IMR-90 (cell line): ENCODE results near the gene SDCCAG8. TPM values are rescaled to one million over a fixed set of nuclear protein-coding genes. Genes with fewer than 3 reads are reported as not detected.

Source experiments
- ATAC-seq: fragments of 200-7000 bp; cut with Tn5 transposase; 2 replicates; pipeline ENCODE4 v1.9.1; 2020; ENCODE audit warnings: low read depth, mild to moderate bottlenecking, moderate library complexity
- BruUV-seq: library from RNA; stranded (reverse); fragments of 400-500 nt; replicated peaks from 2 replicates; lab custom pipeline; 2021; lab: Mats Ljungman, UMichigan
- CTCF ChIA-PET: fragments of 300-600 bp; formaldehyde crosslinking; extraction: SDS; loops from one replicate; lab custom pipeline; 2021; ENCODE audit warnings: antibody characterized with exemption; lab: Yijun Ruan, JAX
- POLR2A ChIA-PET: fragments of 300-600 bp; sonication (Branson Sonifier 250); formaldehyde crosslinking; loops from one replicate; lab custom pipeline; 2022; ENCODE audit warnings: antibody characterized with exemption; ENCODE audit not compliant: unreplicated experiment; lab: Charles Lee
- DNase-seq: peaks from one replicate; pipeline ENCODE4 v3.0.0; 2013
- H2AFZ ChIP-seq: replicated peaks from 2 replicates; pipeline ENCODE3; 2013; ENCODE audit warnings: low read length, mild to moderate bottlenecking; ENCODE audit not compliant: poor library complexity
- H2AK5ac ChIP-seq: 2 replicates; pipeline ENCODE4 v1.6.1; 2013; ENCODE audit warnings: low read depth, low read length, inconsistent platforms
- H2AK9ac ChIP-seq: replicated peaks from 2 replicates; pipeline ENCODE3; 2013; ENCODE audit warnings: mild to moderate bottlenecking, low read depth, low read length, moderate library complexity; ENCODE audit not compliant: poor library complexity
- H2BK120ac ChIP-seq: 2 replicates; pipeline ENCODE4 v1.6.1; 2013; ENCODE audit warnings: low read depth, low read length, inconsistent platforms
- H2BK15ac ChIP-seq: 3 replicates; pipeline ENCODE4 v1.6.1; 2013; ENCODE audit warnings: low read depth, low read length, inconsistent platforms
- H2BK20ac ChIP-seq: 2 replicates; pipeline ENCODE4 v1.6.1; 2013; ENCODE audit warnings: low read depth, mild to moderate bottlenecking, inconsistent platforms, low read length, moderate library complexity
- H2BK5ac ChIP-seq: 2 replicates; pipeline ENCODE4 v1.6.1; 2013; ENCODE audit warnings: mild to moderate bottlenecking, low read depth, low read length, inconsistent platforms; ENCODE audit not compliant: poor library complexity, severe bottlenecking
- H3K14ac ChIP-seq: replicated peaks from 2 replicates; pipeline ENCODE4 v1.6.1; 2013; ENCODE audit warnings: low read depth, low read length, inconsistent platforms
- H3K18ac ChIP-seq: 2 replicates; pipeline ENCODE4 v1.6.1; 2013; ENCODE audit warnings: low read depth, low read length, control low read depth
- H3K23ac ChIP-seq: 2 replicates; pipeline ENCODE4 v1.6.1; 2013; ENCODE audit warnings: low read depth, low read length, inconsistent platforms
- H3K27ac ChIP-seq: 2 replicates; pipeline ENCODE4 v1.5.1; 2013; ENCODE audit warnings: mild to moderate bottlenecking, control low read depth, low read length; ENCODE audit not compliant: insufficient read depth
- H3K27me3 ChIP-seq: 2 replicates; pipeline ENCODE4 v1.6.1; 2013; ENCODE audit warnings: low read length; ENCODE audit not compliant: control insufficient read depth, insufficient read depth
- H3K36me3 ChIP-seq: 2 replicates; pipeline ENCODE4 v1.6.1; 2013; ENCODE audit warnings: low read length, mixed read lengths; ENCODE audit not compliant: control insufficient read depth, insufficient read depth
- H3K4ac ChIP-seq: 2 replicates; pipeline ENCODE4 v1.6.1; 2013; ENCODE audit warnings: low read depth, low read length, inconsistent platforms
- H3K4me1 ChIP-seq: 2 replicates; pipeline ENCODE4 v1.6.1; 2013; ENCODE audit warnings: low read length, mixed read lengths; ENCODE audit not compliant: control insufficient read depth, insufficient read depth
- H3K4me2 ChIP-seq: 2 replicates; pipeline ENCODE4 v1.6.1; 2013; ENCODE audit warnings: low read depth, mild to moderate bottlenecking, control low read depth, low read length, moderate library complexity
- H3K4me3 ChIP-seq: 2 replicates; pipeline ENCODE4 v1.5.1; 2013; ENCODE audit warnings: low read depth, mild to moderate bottlenecking, control low read depth, low read length, moderate library complexity; ENCODE audit not compliant: insufficient read depth
- H3K56ac ChIP-seq: 2 replicates; pipeline ENCODE4 v1.6.1; 2013; ENCODE audit warnings: low read length, inconsistent platforms; ENCODE audit not compliant: insufficient read depth; ENCODE audit errors: extremely low read depth
- H3K79me1 ChIP-seq, 2 experiments: 2 replicates each; pipeline ENCODE4 v1.6.1; 2013; ENCODE audit warnings: low read length in 2 of 2, inconsistent platforms in 1 of 2, low read depth in 1 of 2
- H3K9ac ChIP-seq: 2 replicates; pipeline ENCODE4 v1.6.1; 2013; ENCODE audit warnings: low read depth, low read length, control low read depth
- H3K9me1 ChIP-seq: 2 replicates; pipeline ENCODE4 v1.6.1; 2013; ENCODE audit warnings: low read length, inconsistent platforms; ENCODE audit not compliant: insufficient read depth
- H3K9me3 ChIP-seq: 2 replicates; pipeline ENCODE4 v1.6.1; 2013; ENCODE audit warnings: low read length; ENCODE audit not compliant: control insufficient read depth, insufficient read depth
- H4K20me1 ChIP-seq: 2 replicates; pipeline ENCODE4 v1.6.1; 2013; ENCODE audit warnings: low read length, inconsistent platforms; ENCODE audit not compliant: insufficient read depth
- H4K5ac ChIP-seq: 2 replicates; pipeline ENCODE4 v1.6.1; 2013; ENCODE audit warnings: mild to moderate bottlenecking, low read depth, low read length, control low read depth
- H4K8ac ChIP-seq, 2 experiments: 2 replicates each; pipeline ENCODE4 v1.6.1; 2013; ENCODE audit warnings: low read depth in 2 of 2, low read length in 2 of 2, control low read depth in 1 of 2, inconsistent platforms in 1 of 2
- H4K91ac ChIP-seq: 2 replicates; pipeline ENCODE4 v1.6.1; 2013; ENCODE audit warnings: low read depth, low read length, inconsistent platforms; ENCODE audit not compliant: insufficient read depth
- BHLHE40 ChIP-seq: fragments of 150-350 bp; IDR thresholded peaks from 2 replicates; pipeline ENCODE4 v1.6.1; 2016; ENCODE audit warnings: mild to moderate bottlenecking, low read depth, low read length
- CEBPB ChIP-seq: IDR thresholded peaks from 2 replicates; pipeline ENCODE4 v1.6.1; 2012; ENCODE audit warnings: low read depth, low read length, improper control_type of control experiment
- MAFK ChIP-seq: IDR thresholded peaks from 2 replicates; pipeline ENCODE4 v1.6.1; 2012; ENCODE audit warnings: low read depth, low read length, improper control_type of control experiment
- MAZ ChIP-seq: IDR thresholded peaks from 2 replicates; pipeline ENCODE4 v1.6.1; 2012; ENCODE audit warnings: low read depth, mild to moderate bottlenecking, low read length, improper control_type of control experiment, moderate library complexity, borderline replicate concordance
- MXI1 ChIP-seq: IDR thresholded peaks from 2 replicates; pipeline ENCODE4 v1.6.1; 2012; ENCODE audit warnings: low read depth, mild to moderate bottlenecking, low read length, moderate library complexity, borderline replicate concordance
- POLR2A ChIP-seq: IDR thresholded peaks from 2 replicates; pipeline ENCODE4 v1.6.1; 2012; ENCODE audit warnings: mild to moderate bottlenecking, low read depth, low read length
- RAD21 ChIP-seq: IDR thresholded peaks from 2 replicates; pipeline ENCODE4 v1.6.1; 2012; ENCODE audit warnings: low read length, improper control_type of control experiment
- RFX5 ChIP-seq: IDR thresholded peaks from 2 replicates; pipeline ENCODE4 v1.8.0; 2012; ENCODE audit warnings: low read depth, mild to moderate bottlenecking, low read length, moderate library complexity
- SMC3 ChIP-seq: fragments of 150-350 bp; IDR thresholded peaks from 2 replicates; pipeline ENCODE4 v1.6.1; 2016; ENCODE audit warnings: low read depth, mild to moderate bottlenecking, antibody characterized with exemption, low read length, moderate library complexity
- WGBS, 2 experiments: methylation state at CpG; one replicate each; pipeline versions ENCODE4 v1.1.5 to v1.1.7; 2013; ENCODE audit warnings: missing lambda C conversion rate in 2 of 2; ENCODE audit not compliant: insufficient read length in 1 of 2; ENCODE audit errors: extremely low coverage in 2 of 2; 5-methylcytosine and 5-hydroxymethylcytosine counted together
- dilution Hi-C: fragments of 300-500 bp; cut with HindIII; formaldehyde crosslinking; loops from one replicate; pipeline ENCODE4 v1.14.3; 2018; ENCODE audit warnings: low sequenced_read_pairs; ENCODE audit not compliant: unreplicated experiment
- in situ Hi-C: fragments of 300-500 bp; cut with MboI; formaldehyde crosslinking; loops from 3 replicates; pipeline ENCODE4 v1.14.3; 2019; ENCODE audit warnings: low sequenced_read_pairs, inconsistent platforms, mixed read lengths
- intact Hi-C: fragments of 100-400 bp; cut with micrococcal nuclease; formaldehyde crosslinking; loops from 2 replicates; pipeline ENCODE4 v1.10.0; 2022
- polyA plus RNA-seq, 3 experiments: library from polyadenylated mRNA; depleted of rRNA; stranded (reverse); fragments of >200 nt; gene quantifications; 2 replicates each; pipeline ENCODE4 v1.2.3, GENCODE V29; 2012; ENCODE audit warnings: low replicate concordance in 1 of 3
- total RNA-seq: library from RNA; depleted of rRNA; stranded (reverse); fragments of >200 nt; gene quantifications from 2 replicates; pipeline ENCODE4 v1.2.3, GENCODE V29; 2012
- TF ChIP-seq, protein P1 (sequence below): fragments of 150-350 bp; IDR thresholded peaks from 2 replicates; pipeline ENCODE4 v1.6.1; 2017; ENCODE audit warnings: mild to moderate bottlenecking, antibody characterized with exemption, low read length, low read depth

SDCCAG8 gene
- total and polyA plus RNA-seq, 2 of the 4 experiments (the other 2 are of a cell fraction) = 25.2 to 46.8 TPM

DNA sequence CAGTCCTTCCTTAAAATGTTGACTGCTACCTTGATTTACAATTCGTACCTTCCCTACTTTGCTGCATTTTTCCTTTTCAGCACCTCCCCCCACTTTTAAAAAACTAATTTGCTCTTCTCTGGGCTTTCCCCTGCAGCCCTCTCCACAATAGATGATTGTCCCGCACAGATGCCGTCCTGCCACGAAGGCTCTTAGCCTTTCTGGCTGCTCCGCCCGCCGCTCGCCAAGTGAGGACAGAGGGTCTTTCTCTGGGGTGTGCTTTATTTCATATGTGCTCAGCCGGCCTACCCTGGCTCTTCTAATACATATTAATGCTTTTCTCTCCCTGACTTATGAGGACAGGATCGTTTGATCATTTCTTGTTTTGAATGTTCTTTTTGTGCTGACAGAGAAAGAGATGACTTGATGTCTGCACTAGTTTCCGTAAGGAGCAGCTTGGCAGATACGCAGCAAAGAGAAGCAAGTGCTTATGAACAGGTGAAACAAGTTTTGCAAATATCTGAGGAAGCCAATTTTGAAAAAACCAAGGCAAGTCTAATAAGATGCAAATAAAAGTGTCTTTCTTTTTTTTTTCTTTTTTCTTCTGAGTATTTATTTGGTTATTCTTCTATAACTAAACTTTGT lies 60.6 kb downstream of the SDCCAG8 start:
- no peak overlapping the region for H4K91ac ChIP-seq
- H3K56ac ChIP-seq = no peak overlapping the region
- no peak overlapping the region for H3K4ac ChIP-seq
- H3K18ac ChIP-seq = no peak overlapping the region
- no TSS peak for BruUV-seq
- peaks cover 2% of the 10 kb centered on the region; the same call in 1 of the 2 replicates for H3K4me1 ChIP-seq
- ChIA-PET CTCF (no interaction called here), POLR2A (no interaction called here)
- no peak overlapping the region for H3K9ac ChIP-seq
- no peak overlapping the region for H3K23ac ChIP-seq
- in situ Hi-C loops (loop anchor here (25.0 kb wide), 2 partner anchors 854 to 1704 kb away; no protein-coding TSS in a partner anchor), dilution Hi-C loops (no loop called here), intact Hi-C loops (no loop called here)
- no peaks in the 10 kb centered on the region for H4K20me1 ChIP-seq
- no peak overlapping the region for H2BK120ac ChIP-seq
- H2AFZ ChIP-seq = no peak overlapping the region
- H3K9me1 ChIP-seq = no peaks in the 10 kb centered on the region; the same call in 1 of the 2 replicates
- no CpG with 5 or more reads among the region's 12 CpGs for WGBS, 2 experiments
- no peak for DNase-seq
- H2BK15ac ChIP-seq = no peak overlapping the region
- H4K8ac ChIP-seq = no peak overlapping the region
- no peak overlapping the region for H2BK20ac ChIP-seq
- peaks cover 11% of the 10 kb centered on the region for H3K36me3 ChIP-seq
- no peak overlapping the region for H4K5ac ChIP-seq
- no peaks in the 10 kb centered on the region for H3K9me3 ChIP-seq
- no peak for ATAC-seq
- H3K27me3 ChIP-seq = no peaks in the 10 kb centered on the region
- TF ChIP-seq CEBPB (no peak), MAZ (no peak), SMC3 (no peak), MXI1 (no peak), RAD21 (no peak), POLR2A (no peak), RFX5 (no peak), BHLHE40 (no peak), MAFK (no peak)
- TF ChIP-seq, protein P1, sequence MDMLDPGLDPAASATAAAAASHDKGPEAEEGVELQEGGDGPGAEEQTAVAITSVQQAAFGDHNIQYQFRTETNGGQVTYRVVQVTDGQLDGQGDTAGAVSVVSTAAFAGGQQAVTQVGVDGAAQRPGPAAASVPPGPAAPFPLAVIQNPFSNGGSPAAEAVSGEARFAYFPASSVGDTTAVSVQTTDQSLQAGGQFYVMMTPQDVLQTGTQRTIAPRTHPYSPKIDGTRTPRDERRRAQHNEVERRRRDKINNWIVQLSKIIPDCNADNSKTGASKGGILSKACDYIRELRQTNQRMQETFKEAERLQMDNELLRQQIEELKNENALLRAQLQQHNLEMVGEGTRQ = no peak
- no peak overlapping the region for H2AK9ac ChIP-seq
- no peak overlapping the region for H2BK5ac ChIP-seq
- no peak overlapping the region for H2AK5ac ChIP-seq
- H3K4me2 ChIP-seq = no peak overlapping the region
- H3K79me1 ChIP-seq = peaks cover 0 to 3% of the 10 kb centered on the region in 2 experiments; a peak in 2 of 4 replicates
- no peak overlapping the region for H3K27ac ChIP-seq
- H3K4me3 ChIP-seq = no peak overlapping the region
- no peak overlapping the region for H3K14ac ChIP-seq
